NB4 (cell line): ENCODE data around the gene ANKS1B.

Experiments
- MYC ChIP-seq: IDR thresholded peaks from 2 replicates; pipeline ENCODE4 v1.6.1; 2011; ENCODE audit warnings: low read depth, low read length
- POLR2A ChIP-seq: IDR thresholded peaks from 2 replicates; pipeline ENCODE4 v1.6.1; 2011; ENCODE audit warnings: mild to moderate bottlenecking; ENCODE audit not compliant: insufficient read length; ENCODE audit errors: extremely low read depth
- TF ChIP-seq, protein P1 (sequence below): IDR thresholded peaks from one replicate; pipeline ENCODE4 v1.5.1; 2012; ENCODE audit warnings: low read depth, low read length
- TF ChIP-seq, protein P2 (sequence below): IDR thresholded peaks from 2 replicates; pipeline ENCODE4 v1.6.1; 2011; ENCODE audit warnings: low read depth, low read length

DNA sequence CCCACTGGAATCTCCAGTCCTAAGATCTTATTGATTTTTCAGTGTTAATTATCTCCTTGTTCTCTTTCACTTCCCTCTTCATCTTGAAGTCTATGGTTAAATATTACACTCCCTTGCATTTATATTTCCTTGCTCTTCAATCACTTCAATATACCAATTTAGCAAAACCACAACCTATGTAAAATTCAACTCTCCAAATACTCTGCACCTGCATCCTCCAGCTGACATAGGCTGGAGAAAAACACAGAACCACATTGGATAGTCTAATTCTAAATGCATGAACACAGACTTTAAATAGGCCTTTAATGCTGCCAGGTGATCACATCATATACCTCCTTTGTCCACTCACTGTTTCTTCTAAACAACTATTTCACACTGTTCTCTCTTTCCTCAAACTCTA is 591.0 kb downstream of the ANKS1B start:
- TF ChIP-seq, protein P1, sequence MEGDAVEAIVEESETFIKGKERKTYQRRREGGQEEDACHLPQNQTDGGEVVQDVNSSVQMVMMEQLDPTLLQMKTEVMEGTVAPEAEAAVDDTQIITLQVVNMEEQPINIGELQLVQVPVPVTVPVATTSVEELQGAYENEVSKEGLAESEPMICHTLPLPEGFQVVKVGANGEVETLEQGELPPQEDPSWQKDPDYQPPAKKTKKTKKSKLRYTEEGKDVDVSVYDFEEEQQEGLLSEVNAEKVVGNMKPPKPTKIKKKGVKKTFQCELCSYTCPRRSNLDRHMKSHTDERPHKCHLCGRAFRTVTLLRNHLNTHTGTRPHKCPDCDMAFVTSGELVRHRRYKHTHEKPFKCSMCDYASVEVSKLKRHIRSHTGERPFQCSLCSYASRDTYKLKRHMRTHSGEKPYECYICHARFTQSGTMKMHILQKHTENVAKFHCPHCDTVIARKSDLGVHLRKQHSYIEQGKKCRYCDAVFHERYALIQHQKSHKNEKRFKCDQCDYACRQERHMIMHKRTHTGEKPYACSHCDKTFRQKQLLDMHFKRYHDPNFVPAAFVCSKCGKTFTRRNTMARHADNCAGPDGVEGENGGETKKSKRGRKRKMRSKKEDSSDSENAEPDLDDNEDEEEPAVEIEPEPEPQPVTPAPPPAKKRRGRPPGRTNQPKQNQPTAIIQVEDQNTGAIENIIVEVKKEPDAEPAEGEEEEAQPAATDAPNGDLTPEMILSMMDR: no peak
- TF ChIP-seq, protein P2, sequence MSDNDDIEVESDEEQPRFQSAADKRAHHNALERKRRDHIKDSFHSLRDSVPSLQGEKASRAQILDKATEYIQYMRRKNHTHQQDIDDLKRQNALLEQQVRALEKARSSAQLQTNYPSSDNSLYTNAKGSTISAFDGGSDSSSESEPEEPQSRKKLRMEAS: no peak
- TF ChIP-seq POLR2A (no peak), MYC (no peak)
